Endothelial cell of umbilical vein (primary cell): ENCODE results near the gene UBE2D2. TPM values are rescaled to one million over a fixed set of nuclear protein-coding genes. Genes with fewer than 3 reads are reported as not detected.
"Not testable (repeated sequence)": the region's sequence is repeated elsewhere in the genome, so short reads cannot be mapped to it uniquely, and the experiment has no call there.

ENCODE experiments used
- BruUV-seq: library from RNA; stranded (reverse); fragments of 400-500 nt; replicated peaks from 2 replicates; lab custom pipeline; 2021; lab: Mats Ljungman, UMichigan
- CTCF ChIA-PET: fragments of 300-600, 350-600 bp; sonication (Branson Sonifier 250); formaldehyde crosslinking; loops from one replicate; lab custom pipeline; 2021; ENCODE audit warnings: antibody characterized with exemption, inconsistent platforms; lab: Charles Lee
- POLR2A ChIA-PET: fragments of 300-600, 350-600 bp; sonication (Branson Sonifier 250); formaldehyde crosslinking; loops from one replicate; lab custom pipeline; 2021; ENCODE audit warnings: antibody characterized with exemption, inconsistent platforms; lab: Charles Lee
- DNase-seq: peaks from one replicate; pipeline ENCODE4 v3.0.0-alpha.2; 2011; ENCODE audit warnings: low read depth, low spot score
- FAIRE-seq: peaks from 2 replicates; lab custom pipeline; 2011; peaks lifted over from hg19 to GRCh38; lab: Jason Lieb, UNC
- H2AFZ ChIP-seq: 2 replicates; pipeline ENCODE4 v1.6.0; 2012; ENCODE audit warnings: low read depth, low read length, control low read depth, inconsistent platforms
- H3K27ac ChIP-seq: 2 replicates; pipeline ENCODE4 v1.5.1; 2011; ENCODE audit warnings: low read depth, mild to moderate bottlenecking, control low read depth, low read length, moderate library complexity; ENCODE audit not compliant: insufficient read depth
- H3K27me3 ChIP-seq, 2 experiments: 2 replicates each; pipeline versions ENCODE4 v1.6.0 to v1.6.1; 2011; ENCODE audit warnings: low read length in 2 of 2, mixed read lengths in 1 of 2; ENCODE audit not compliant: control insufficient read depth in 2 of 2, insufficient read depth in 2 of 2
- H3K36me3 ChIP-seq, 2 experiments: 2 replicates in 1 of 2; 3 replicates in 1 of 2; pipeline ENCODE4 v1.5.1; 2011; ENCODE audit warnings: low read length in 2 of 2, mild to moderate bottlenecking in 1 of 2, moderate library complexity in 1 of 2; ENCODE audit not compliant: control insufficient read depth in 2 of 2, insufficient read depth in 2 of 2; ENCODE audit errors: extremely low read depth in 1 of 2
- H3K4me1 ChIP-seq: 3 replicates; pipeline ENCODE4 v1.5.1; 2011; ENCODE audit warnings: mild to moderate bottlenecking, low read length; ENCODE audit not compliant: control insufficient read depth, insufficient read depth; ENCODE audit errors: extremely low read depth
- H3K4me2 ChIP-seq: 2 replicates; pipeline ENCODE4 v1.6.1; 2011; ENCODE audit warnings: low read length, control low read depth, mixed read lengths; ENCODE audit not compliant: insufficient read depth
- H3K4me3 ChIP-seq, 3 experiments: fragments of 200-600 bp in 1 of 3; sonication (generic), shearing (Covaris generic) in 1 of 3; replicated peaks in 1 of 3; 2 replicates each; pipeline ENCODE4 v1.5.1; 2011 to 2016; ENCODE audit warnings: control low read depth in 3 of 3, low read length in 3 of 3, mild to moderate bottlenecking in 2 of 3, inconsistent platforms in 1 of 3, low read depth in 1 of 3, moderate library complexity in 1 of 3; ENCODE audit not compliant: insufficient read depth in 1 of 3
- H3K79me2 ChIP-seq: 2 replicates; pipeline ENCODE4 v1.6.0; 2012; ENCODE audit warnings: low read length, inconsistent platforms; ENCODE audit not compliant: control insufficient read depth, insufficient read depth
- H3K9ac ChIP-seq: replicated peaks from 2 replicates; pipeline ENCODE3; 2011; ENCODE audit warnings: low read length, control low read depth; ENCODE audit not compliant: insufficient read depth; ENCODE audit errors: extremely low read depth
- H3K9me1 ChIP-seq: replicated peaks from 3 replicates; pipeline ENCODE4 v1.6.0; 2011; ENCODE audit warnings: mild to moderate bottlenecking, low read length; ENCODE audit not compliant: control insufficient read depth, insufficient read depth; ENCODE audit errors: extremely low read depth
- H3K9me3 ChIP-seq: replicated peaks from 2 replicates; pipeline ENCODE4 v1.5.1; 2012; ENCODE audit warnings: low read length, inconsistent platforms; ENCODE audit not compliant: control insufficient read depth, insufficient read depth
- H4K20me1 ChIP-seq: replicated peaks from 2 replicates; pipeline ENCODE3; 2011; ENCODE audit warnings: mild to moderate bottlenecking, low read length; ENCODE audit not compliant: control insufficient read depth, insufficient read depth; ENCODE audit errors: extremely low read depth
- dilution Hi-C: fragments of 300-500 bp; cut with MboI; formaldehyde crosslinking; loops from one replicate; pipeline ENCODE4 v1.15.0; 2019; ENCODE audit warnings: low sequenced_read_pairs; ENCODE audit not compliant: extremely low pct_ligation_motif_present
- intact Hi-C: fragments of 100-400 bp; cut with micrococcal nuclease; formaldehyde crosslinking; loops from one replicate; pipeline ENCODE4 v1.10.0; 2022
- polyA plus RNA-seq, 4 experiments: library from polyadenylated mRNA; depleted of rRNA in 3 of 4; stranded (reverse) in 3 of 4; unstranded in 1 of 4; fragments of >200 nt; gene quantifications; 2 replicates each; pipeline versions ENCODE4 v1.2.1 to v1.2.3, GENCODE V29; 2011 to 2012; ENCODE audit warnings: missing spikeins in 1 of 4
- total RNA-seq: library from RNA; stranded (reverse); gene quantifications from 2 replicates; pipeline ENCODE4 v1.2.3, GENCODE V29; 2021

Gene UBE2D2
- total and polyA plus RNA-seq, 2 donors (not counting 3 experiments of a cell fraction or from before 2014, with no cell fraction given) = 45.0 to 156 TPM

DNA sequence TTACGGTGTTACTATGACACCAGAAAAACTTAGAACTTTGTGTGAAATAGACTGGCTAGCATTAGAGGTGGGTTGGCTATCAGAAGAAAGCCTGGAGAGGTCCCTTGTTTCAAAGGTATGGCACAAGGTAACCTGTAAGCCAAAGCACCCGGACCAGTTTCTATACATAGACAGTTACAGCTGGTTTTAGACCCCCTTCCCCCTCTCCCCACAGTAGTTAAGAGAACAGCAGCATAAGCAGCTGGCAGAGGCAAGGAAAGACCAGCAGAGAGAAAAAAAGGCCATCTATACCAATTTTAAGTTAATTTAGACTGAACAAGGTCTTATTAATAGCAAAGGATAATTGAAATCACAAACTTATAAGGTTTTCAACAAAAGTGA, 34.1 kb upstream of the UBE2D2 start:
- H2AFZ ChIP-seq, FAIRE-seq, POLR2A ChIA-PET, intact Hi-C loops, H3K4me3 ChIP-seq, BruUV-seq, H4K20me1 ChIP-seq, H3K36me3 ChIP-seq, H3K4me2 ChIP-seq, H3K9me1 ChIP-seq, H3K27me3 ChIP-seq, H3K79me2 ChIP-seq, CTCF ChIA-PET, H3K27ac ChIP-seq, H3K4me1 ChIP-seq, H3K9ac ChIP-seq, H3K9me3 ChIP-seq, DNase-seq: not testable (repeated sequence)
- dilution Hi-C loops = loop anchor here (10.0 kb wide), 1 partner anchor 112 kb away; no protein-coding TSS in a partner anchor

DNA sequence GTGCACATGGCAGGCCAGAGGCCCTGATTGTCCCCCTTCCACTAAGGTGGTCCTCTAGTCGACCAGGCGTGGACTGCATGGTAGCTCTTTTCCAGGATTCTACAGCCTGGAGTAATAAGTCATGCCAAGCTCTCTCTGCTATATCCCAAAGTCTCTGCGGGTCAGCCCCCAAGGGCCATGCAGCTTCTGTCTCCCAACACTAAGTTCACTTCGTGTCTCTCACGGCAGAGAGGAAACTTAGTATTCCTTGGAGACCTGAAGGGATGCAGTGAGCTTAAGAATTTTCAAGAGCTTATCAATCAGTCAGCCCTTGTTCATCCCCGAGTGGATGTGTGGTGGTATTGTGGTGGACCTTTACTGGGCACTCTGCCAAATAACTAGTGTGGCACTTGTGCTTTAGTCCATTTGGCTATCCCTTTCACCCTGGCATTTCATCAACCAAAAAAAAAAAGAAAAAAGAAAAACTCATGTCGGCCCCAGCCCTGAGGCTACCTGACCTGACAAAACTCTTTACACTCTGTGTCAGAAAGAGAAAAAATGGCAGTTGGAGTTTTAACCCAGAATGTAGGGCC, 33.2 kb upstream of the UBE2D2 start:
- H3K27me3 ChIP-seq, FAIRE-seq, H3K9me3 ChIP-seq, H2AFZ ChIP-seq, H3K36me3 ChIP-seq, H3K27ac ChIP-seq, H4K20me1 ChIP-seq, H3K79me2 ChIP-seq, H3K4me3 ChIP-seq, H3K4me1 ChIP-seq, intact Hi-C loops, BruUV-seq, H3K4me2 ChIP-seq, DNase-seq, H3K9me1 ChIP-seq, H3K9ac ChIP-seq: not testable (repeated sequence)
- dilution Hi-C loops = loop anchor here (10.0 kb wide), 1 partner anchor 113 kb away; no protein-coding TSS in a partner anchor
- ChIA-PET POLR2A (interaction anchor here (1.1 kb wide), 1 partner anchor 35 kb away, joined by 3 read pairs; no protein-coding TSS in a partner anchor), CTCF (interaction anchor here (1.1 kb wide), 1 partner anchor 47 kb away, joined by 3 read pairs; no protein-coding TSS in a partner anchor)

DNA sequence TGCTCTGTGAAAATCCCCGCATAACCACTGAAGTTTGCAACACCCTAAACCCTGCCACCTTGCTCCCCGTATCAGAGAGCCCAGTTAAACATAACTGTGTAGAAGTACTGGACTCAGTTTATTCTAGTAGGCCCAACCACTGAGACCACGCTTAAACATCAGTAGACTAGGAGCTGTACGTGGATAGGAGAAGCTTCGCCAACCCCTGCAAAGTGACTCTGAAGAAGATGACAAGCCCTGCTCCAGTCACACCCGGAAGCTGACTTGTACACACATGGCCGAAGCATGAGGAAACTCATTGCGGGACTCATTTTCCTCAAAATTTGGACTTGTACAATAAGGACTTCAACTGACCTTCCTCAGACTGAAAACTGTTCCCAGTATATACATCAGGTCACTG, 32.4 kb upstream of the UBE2D2 start:
- FAIRE-seq, H3K9me3 ChIP-seq, H3K9me1 ChIP-seq, H3K4me3 ChIP-seq, H3K79me2 ChIP-seq, H3K4me2 ChIP-seq, H3K9ac ChIP-seq, BruUV-seq, H3K27ac ChIP-seq, CTCF ChIA-PET, H3K36me3 ChIP-seq, intact Hi-C loops, H2AFZ ChIP-seq, H4K20me1 ChIP-seq, H3K27me3 ChIP-seq, DNase-seq, H3K4me1 ChIP-seq: not testable (repeated sequence)
- dilution Hi-C loops = loop anchor here (10.0 kb wide), 1 partner anchor 114 kb away; no protein-coding TSS in a partner anchor
- POLR2A ChIA-PET = interaction anchor here (1.1 kb wide), 1 partner anchor 35 kb away, joined by 3 read pairs; no protein-coding TSS in a partner anchor

DNA sequence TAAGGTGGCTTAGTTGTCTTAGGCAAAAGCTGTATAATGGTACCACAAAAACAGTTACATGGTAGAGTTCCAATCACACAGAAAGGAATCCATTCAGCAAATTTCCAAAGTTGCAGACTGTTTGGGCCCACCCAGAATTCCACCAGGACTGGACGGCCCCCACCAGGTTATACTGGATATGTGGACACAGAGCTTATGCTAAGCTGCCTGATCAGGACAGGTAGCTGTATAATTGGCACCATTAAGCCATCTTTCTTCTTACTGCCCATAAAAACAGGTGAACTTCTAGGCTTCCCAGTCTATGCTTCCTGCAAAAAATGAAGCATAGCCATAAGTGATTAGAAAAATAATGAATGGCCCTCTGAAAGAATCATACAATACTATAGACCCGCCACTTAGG, 31.1 kb upstream of the UBE2D2 start:
- H3K4me3 ChIP-seq, H3K4me2 ChIP-seq, DNase-seq, H3K4me1 ChIP-seq, H3K79me2 ChIP-seq, FAIRE-seq, H3K9me3 ChIP-seq, intact Hi-C loops, H3K27ac ChIP-seq, dilution Hi-C loops, H4K20me1 ChIP-seq, H3K9me1 ChIP-seq, POLR2A ChIA-PET, BruUV-seq, H3K27me3 ChIP-seq, H2AFZ ChIP-seq, CTCF ChIA-PET, H3K36me3 ChIP-seq, H3K9ac ChIP-seq: not testable (repeated sequence)
